ENCODE results near the gene PRODH.
"Not testable (repeated sequence)": the region's sequence is repeated elsewhere in the genome, so short reads cannot be mapped to it uniquely, and the experiment has no call there.

PRODH gene

DNA sequence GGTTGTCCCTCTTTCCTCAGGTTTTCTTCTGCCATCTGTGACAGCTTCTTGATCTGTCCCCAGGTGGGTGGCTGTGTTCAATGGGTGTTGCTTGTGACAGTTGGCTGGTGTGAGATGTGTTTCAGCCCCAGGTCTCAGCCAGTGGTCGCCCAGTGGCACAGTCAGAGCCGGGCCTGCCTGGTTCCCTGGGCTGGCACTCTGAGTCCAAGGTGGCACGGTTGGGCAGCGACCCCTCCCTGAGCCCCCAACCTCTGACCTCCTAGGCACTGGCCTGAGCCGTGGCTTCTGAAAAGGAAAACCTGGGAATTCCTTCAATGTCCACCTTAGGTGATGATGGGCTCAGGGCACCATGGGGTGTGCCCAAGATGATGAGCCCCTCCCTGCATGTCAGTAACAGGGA is 14.0 kb upstream of the PRODH start:
- H3K4me3 ChIP-seq (ENCODE audit: low read depth, low read length) = no peak overlapping the region
- CTCF ChIA-PET = no interaction called here
- no peak overlapping the region for H3K27ac ChIP-seq (ENCODE audit: extremely low read depth, low read depth, low read length)
- POLR2A ChIA-PET = no interaction called here
- TF ChIP-seq ZNF394 (tag by site-specific recombination; IDR thresholded peaks at IDR 0.05; ENCODE audit: borderline replicate concordance) (no peak), FEZF1 (tag by site-specific recombination; IDR thresholded peaks at IDR 0.05) (no peak), ZNF747 (tag by site-specific recombination; IDR thresholded peaks at IDR 0.05) (no peak), GLI4 (tag by site-specific recombination; IDR thresholded peaks at IDR 0.05) (no peak), ZNF48 (tag by site-specific recombination; IDR thresholded peaks at IDR 0.05) (no peak), REPIN1 (tag by site-specific recombination; IDR thresholded peaks at IDR 0.05; ENCODE audit: low read depth) (no peak)
- no peaks in the 10 kb centered on the region for H3K36me3 ChIP-seq (ENCODE audit: control insufficient read depth in 2 of 2, insufficient read depth in 1 of 2, low read length in 2 of 2)
- no peaks in the 10 kb centered on the region for H3K9me3 ChIP-seq (ENCODE audit: control insufficient read depth, insufficient read depth, low read depth, low read length)
- H3K4me1 ChIP-seq (ENCODE audit: control insufficient read depth, insufficient read depth, low read length) = no peaks in the 10 kb centered on the region

DNA sequence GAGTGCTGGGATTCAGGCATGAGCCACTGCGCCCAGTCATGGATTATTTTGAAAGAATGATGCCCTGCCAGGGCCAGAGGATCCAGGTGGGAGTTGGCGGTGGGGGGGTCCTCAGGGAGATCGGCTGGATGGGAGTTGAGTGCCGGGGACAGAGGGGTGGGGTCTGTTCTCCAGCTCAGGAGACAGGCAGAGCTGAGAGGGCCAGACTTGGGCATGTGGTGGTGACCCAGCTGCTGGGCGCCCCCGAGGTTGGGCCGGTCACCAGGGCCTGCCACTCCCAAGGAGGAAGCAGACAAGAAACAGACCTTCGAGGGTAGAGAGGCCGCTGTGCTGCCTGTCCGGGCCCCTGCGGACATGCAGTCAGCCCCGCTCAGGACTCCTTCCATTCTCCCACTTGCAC is 11.8 kb upstream of the PRODH start:
- H3K9me3 ChIP-seq (ENCODE audit: control insufficient read depth, insufficient read depth, low read depth, low read length) = no peaks in the 10 kb centered on the region
- no peaks in the 10 kb centered on the region for H3K36me3 ChIP-seq (ENCODE audit: control insufficient read depth in 2 of 2, insufficient read depth in 1 of 2, low read length in 2 of 2)
- ChIA-PET CTCF (no interaction called here), POLR2A (interaction anchor here (0.6 to 0.8 kb wide), 2 partner anchors 486 to 1345 kb away, joined by 3 to 6 read pairs; no protein-coding TSS in a partner anchor)
- no peaks in the 10 kb centered on the region for H3K4me1 ChIP-seq (ENCODE audit: control insufficient read depth, insufficient read depth, low read length)
- H3K4me3 ChIP-seq (ENCODE audit: low read depth, low read length) = no peak overlapping the region
- H3K27ac ChIP-seq (ENCODE audit: extremely low read depth, low read depth, low read length) = no peak overlapping the region
- TF ChIP-seq ZNF416 (tag by site-specific recombination; IDR thresholded peaks at IDR 0.05) (no peak), ZNF221 (tag by site-specific recombination; IDR thresholded peaks at IDR 0.05; ENCODE audit: borderline replicate concordance) (no peak), ZNF302 (tag by site-specific recombination; IDR thresholded peaks at IDR 0.05; ENCODE audit: low read depth) (no peak), ZNF701 (tag by site-specific recombination; IDR thresholded peaks at IDR 0.05) (no peak), KLF1 (tag by site-specific recombination; IDR thresholded peaks at IDR 0.05) (no peak)

DNA sequence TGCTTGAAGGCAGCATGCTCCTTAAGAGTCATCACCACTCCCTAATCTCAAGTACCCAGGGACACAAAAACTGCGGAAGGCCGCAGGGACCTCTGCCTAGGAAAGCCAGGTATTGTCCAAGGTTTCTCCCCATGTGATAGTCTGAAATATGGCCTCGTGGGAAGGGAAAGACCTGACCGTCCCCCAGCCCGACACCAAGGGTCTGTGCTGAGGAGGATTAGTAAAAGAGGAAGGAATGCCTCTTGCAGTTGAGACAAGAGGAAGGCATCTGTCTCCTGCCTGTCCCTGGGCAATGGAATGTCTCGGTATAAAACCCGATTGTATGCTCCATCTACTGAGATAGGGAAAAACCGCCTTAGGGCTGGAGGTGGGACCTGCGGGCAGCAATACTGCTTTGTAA is 11.0 kb upstream of the PRODH start:
- H3K4me1 ChIP-seq (ENCODE audit: control insufficient read depth, insufficient read depth, low read length); H3K4me3 ChIP-seq (ENCODE audit: low read depth, low read length); H3K36me3 ChIP-seq (ENCODE audit: control insufficient read depth in 2 of 2, insufficient read depth in 1 of 2, low read length in 2 of 2); POLR2A ChIA-PET; CTCF ChIA-PET; H3K9me3 ChIP-seq (ENCODE audit: control insufficient read depth, insufficient read depth, low read depth, low read length); H3K27ac ChIP-seq (ENCODE audit: extremely low read depth, low read depth, low read length): not testable (repeated sequence)

DNA sequence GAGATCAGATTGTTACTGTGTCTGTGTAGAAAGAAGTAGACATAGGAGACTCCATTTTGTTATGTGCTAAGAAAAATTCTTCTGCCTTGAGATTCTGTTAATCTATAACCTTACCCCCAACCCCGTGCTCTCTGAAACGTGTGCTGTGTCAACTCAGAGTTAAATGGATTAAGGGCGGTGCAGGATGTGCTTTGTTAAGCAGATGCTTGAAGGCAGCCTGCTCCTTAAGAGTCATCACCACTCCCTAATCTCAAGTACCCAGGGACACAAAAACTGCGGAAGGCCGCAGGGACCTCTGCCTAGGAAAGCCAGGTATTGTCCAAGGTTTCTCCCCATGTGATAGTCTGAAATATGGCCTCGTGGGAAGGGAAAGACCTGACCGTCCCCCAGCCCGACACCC is 2.6 kb upstream of the PRODH start:
- CTCF ChIA-PET; H3K27ac ChIP-seq (ENCODE audit: extremely low read depth, low read depth, low read length); H3K9me3 ChIP-seq (ENCODE audit: control insufficient read depth, insufficient read depth, low read depth, low read length); H3K4me1 ChIP-seq (ENCODE audit: control insufficient read depth, insufficient read depth, low read length); H3K4me3 ChIP-seq (ENCODE audit: low read depth, low read length); H3K36me3 ChIP-seq (ENCODE audit: control insufficient read depth in 2 of 2, insufficient read depth in 1 of 2, low read length in 2 of 2); POLR2A ChIA-PET: not testable (repeated sequence)
- peak; percentile 72 for TF ChIP-seq KLF1 (tag by site-specific recombination; IDR thresholded peaks at IDR 0.05)

DNA sequence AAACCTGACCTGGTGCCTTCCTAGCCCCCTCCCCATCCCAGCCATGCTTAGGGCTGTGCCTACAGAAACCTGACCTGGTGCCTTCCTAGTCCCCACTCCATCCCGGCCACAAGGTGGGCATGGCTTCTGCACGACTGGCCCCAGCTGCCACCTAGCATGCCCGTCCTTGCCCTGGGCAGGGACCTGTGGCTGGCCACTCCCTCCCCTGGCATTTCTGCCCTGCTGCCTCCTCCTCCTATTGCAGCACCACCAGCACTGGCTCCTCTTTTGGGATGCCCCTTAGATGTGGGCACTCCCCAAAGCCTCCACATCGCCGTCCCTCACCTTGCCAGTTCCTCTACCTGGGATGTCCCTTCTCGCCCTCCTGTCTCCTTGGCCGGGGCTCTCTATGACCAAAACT is 1.4 kb downstream of the PRODH start:
- CTCF ChIA-PET; H3K4me1 ChIP-seq (ENCODE audit: control insufficient read depth, insufficient read depth, low read length); H3K9me3 ChIP-seq (ENCODE audit: control insufficient read depth, insufficient read depth, low read depth, low read length); H3K27ac ChIP-seq (ENCODE audit: extremely low read depth, low read depth, low read length); H3K4me3 ChIP-seq (ENCODE audit: low read depth, low read length); H3K36me3 ChIP-seq (ENCODE audit: control insufficient read depth in 2 of 2, insufficient read depth in 1 of 2, low read length in 2 of 2); POLR2A ChIA-PET: not testable (repeated sequence)

DNA sequence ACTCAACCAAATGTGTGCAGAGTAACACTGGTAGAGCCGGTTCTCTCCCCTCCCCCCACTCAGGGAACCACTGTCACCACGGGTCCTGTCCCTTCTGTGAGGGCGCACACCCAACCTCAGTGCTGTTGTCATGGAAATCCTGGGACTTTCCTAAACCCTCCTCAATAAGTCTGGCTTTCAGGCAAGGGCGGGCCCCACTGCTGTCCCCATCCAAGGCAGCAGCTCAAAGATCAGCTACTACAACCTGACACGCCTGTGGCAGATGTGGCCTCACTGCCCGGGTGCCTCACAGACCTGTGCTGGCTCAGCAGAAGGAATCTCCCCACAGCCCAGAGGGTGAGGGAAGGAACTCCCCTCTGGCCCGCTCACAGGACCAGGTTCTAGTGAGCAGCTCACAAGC is 2.2 kb downstream of the PRODH start:
- Histone ChIP-seq H3K4me3 (ENCODE audit: low read depth, low read length) (no peak overlapping the region), H3K4me1 (ENCODE audit: control insufficient read depth, insufficient read depth, low read length) (no peaks in the 10 kb centered on the region), H3K27ac (ENCODE audit: extremely low read depth, low read depth, low read length) (no peak overlapping the region), H3K36me3 (ENCODE audit: control insufficient read depth in 2 of 2, insufficient read depth in 1 of 2, low read length in 2 of 2) (no peaks in the 10 kb centered on the region), H3K9me3 (ENCODE audit: control insufficient read depth, insufficient read depth, low read depth, low read length) (no peaks in the 10 kb centered on the region)
- POLR2A ChIA-PET = no interaction called here
- CTCF ChIA-PET = no interaction called here
- TF ChIP-seq PRDM1 (tag by site-specific recombination; IDR thresholded peaks at IDR 0.05) (no peak), ZNF558 (tag by site-specific recombination; IDR thresholded peaks at IDR 0.05) (no peak), GLIS2 (tag by site-specific recombination; IDR thresholded peaks at IDR 0.05) (no peak), ZNF555 (tag by site-specific recombination; conservative IDR thresholded peaks at IDR 0.05) (no peak), BCL11B (tag by site-specific recombination; IDR thresholded peaks at IDR 0.05; ENCODE audit: low read depth) (no peak), ZNF121 (tag by site-specific recombination; IDR thresholded peaks at IDR 0.05) (no peak), ZNF473 (tag by site-specific recombination; IDR thresholded peaks at IDR 0.05) (no peak), ZNF621 (tag by site-specific recombination; IDR thresholded peaks at IDR 0.05) (no peak)
- TF ChIP-seq, protein P1, sequence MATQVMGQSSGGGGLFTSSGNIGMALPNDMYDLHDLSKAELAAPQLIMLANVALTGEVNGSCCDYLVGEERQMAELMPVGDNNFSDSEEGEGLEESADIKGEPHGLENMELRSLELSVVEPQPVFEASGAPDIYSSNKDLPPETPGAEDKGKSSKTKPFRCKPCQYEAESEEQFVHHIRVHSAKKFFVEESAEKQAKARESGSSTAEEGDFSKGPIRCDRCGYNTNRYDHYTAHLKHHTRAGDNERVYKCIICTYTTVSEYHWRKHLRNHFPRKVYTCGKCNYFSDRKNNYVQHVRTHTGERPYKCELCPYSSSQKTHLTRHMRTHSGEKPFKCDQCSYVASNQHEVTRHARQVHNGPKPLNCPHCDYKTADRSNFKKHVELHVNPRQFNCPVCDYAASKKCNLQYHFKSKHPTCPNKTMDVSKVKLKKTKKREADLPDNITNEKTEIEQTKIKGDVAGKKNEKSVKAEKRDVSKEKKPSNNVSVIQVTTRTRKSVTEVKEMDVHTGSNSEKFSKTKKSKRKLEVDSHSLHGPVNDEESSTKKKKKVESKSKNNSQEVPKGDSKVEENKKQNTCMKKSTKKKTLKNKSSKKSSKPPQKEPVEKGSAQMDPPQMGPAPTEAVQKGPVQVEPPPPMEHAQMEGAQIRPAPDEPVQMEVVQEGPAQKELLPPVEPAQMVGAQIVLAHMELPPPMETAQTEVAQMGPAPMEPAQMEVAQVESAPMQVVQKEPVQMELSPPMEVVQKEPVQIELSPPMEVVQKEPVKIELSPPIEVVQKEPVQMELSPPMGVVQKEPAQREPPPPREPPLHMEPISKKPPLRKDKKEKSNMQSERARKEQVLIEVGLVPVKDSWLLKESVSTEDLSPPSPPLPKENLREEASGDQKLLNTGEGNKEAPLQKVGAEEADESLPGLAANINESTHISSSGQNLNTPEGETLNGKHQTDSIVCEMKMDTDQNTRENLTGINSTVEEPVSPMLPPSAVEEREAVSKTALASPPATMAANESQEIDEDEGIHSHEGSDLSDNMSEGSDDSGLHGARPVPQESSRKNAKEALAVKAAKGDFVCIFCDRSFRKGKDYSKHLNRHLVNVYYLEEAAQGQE (tag by site-specific recombination; IDR thresholded peaks at IDR 0.05) = no peak
- TF ChIP-seq, protein P2, sequence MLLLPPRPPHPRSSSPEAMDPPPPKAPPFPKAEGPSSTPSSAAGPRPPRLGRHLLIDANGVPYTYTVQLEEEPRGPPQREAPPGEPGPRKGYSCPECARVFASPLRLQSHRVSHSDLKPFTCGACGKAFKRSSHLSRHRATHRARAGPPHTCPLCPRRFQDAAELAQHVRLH (tag by site-specific recombination; IDR thresholded peaks at IDR 0.05) = no peak

Data from HEK293 (cell line).